Pancreas (tissue), 10 donors: Measurements from ENCODE around the gene NKX2-8. TPM values are rescaled to one million over a fixed set of nuclear protein-coding genes. Genes with fewer than 3 reads are reported as not detected.
"Not testable (repeated sequence)": the region's sequence is repeated elsewhere in the genome, so short reads cannot be mapped to it uniquely, and the experiment has no call there.

Experiments used
- ATAC-seq, 4 donors: fragments of 200-7000 bp; cut with Tn5 transposase; one replicate each; pipeline versions ENCODE4 v1.8.0 to v1.9.1; 2020; ENCODE audit warnings: mild to moderate bottlenecking in 4 of 4, moderate library complexity in 4 of 4
- DNase-seq, 6 donors: peaks; one replicate each; pipeline ENCODE4 v3.0.0-alpha.2; 2020
- FAIRE-seq: peaks from 2 replicates; lab custom pipeline; 2012; peaks lifted over from hg19 to GRCh38; lab: Jason Lieb, UNC
- H3K27ac ChIP-seq, 4 donors: fragments of 200-600 bp; sonication (generic); 1 replicate in 3 of 4; 2 replicates in 1 of 4; pipeline versions ENCODE4 v1.5.0 to v1.8.0; 2020
- H3K27me3 ChIP-seq, 4 donors: fragments of 200-600 bp; one replicate each; pipeline ENCODE4 v1.8.0; 2021
- H3K36me3 ChIP-seq, 3 donors: fragments of 200-600 bp; sonication (generic) in 1 of 3; one replicate each; pipeline versions ENCODE4 v1.5.0 to v1.8.0; 2020 to 2021
- H3K4me1 ChIP-seq, 3 donors: fragments of 200-600 bp; one replicate each; pipeline ENCODE4 v1.8.0; 2021
- H3K4me3 ChIP-seq, 4 donors: fragments of 200-600 bp; sonication (generic) in 2 of 4; one replicate each; pipeline versions ENCODE4 v1.5.0 to v1.8.0; 2020 to 2021
- H3K9me3 ChIP-seq, 4 donors: fragments of 200-600 bp; one replicate each; pipeline ENCODE4 v1.8.0; 2021
- WGBS, 2 donors: extraction: QIAGEN DNeasy Blood & Tissue Kit; methylation state at CpG; one replicate each; pipeline ENCODE4 v1.1.7; 2013; 5-methylcytosine and 5-hydroxymethylcytosine counted together
- intact Hi-C, 3 donors: fragments of 100-400 bp; cut with DNase I; formaldehyde crosslinking; loops; one replicate each; pipeline versions ENCODE4 v1.11.1 to v1.14.2; 2022
- polyA plus RNA-seq, 2 donors: library from polyadenylated mRNA; stranded (reverse); fragments of 200-250 nt; gene quantifications; one replicate each; pipeline ENCODE4 v1.2.3, GENCODE V29; 2013
- total RNA-seq, 6 donors: library from RNA; stranded (reverse); fragmentation: NEBNext Ultra II Directional in 4 of 6; extraction: Animal tissue kit (Norgen Biotek cat#: 25700) in 4 of 6; gene quantifications; one replicate each; pipeline versions ENCODE4 v1.2.1 to v1.2.4, GENCODE V29; 2021 to 2023
- TF ChIP-seq, protein P1 (sequence below), 4 donors: fragments of 200-600 bp; sonication (generic) in 3 of 4; IDR thresholded peaks; one replicate each; pipeline versions ENCODE4 v1.5.0 to v1.8.0; 2021; ENCODE audit warnings: antibody characterized with exemption in 4 of 4
- donor health status: healthy with polysubstance abuse.
- donor health status: DM: no; HTN: no; CAD: no; lungs with moderate emphysema.
- donor health status: DM: no; HTN: no; CAD: no.
- donor health status: control.
- donor health status: control.
- donor health status: Bipolar disorder and iron deficiency.
- donor health status: DM: yes; HTN: yes; CAD: no.
- donor health status: DM: no; HTN: no; CAD: no.
- donor health status: DM: no; HTN: no; CAD: no.
- donor health status: DM: yes; HTN: yes; CAD: no.

NKX2-8 gene
- total and polyA plus RNA-seq, 8 donors: 0.31 TPM; not detected in 7

DNA sequence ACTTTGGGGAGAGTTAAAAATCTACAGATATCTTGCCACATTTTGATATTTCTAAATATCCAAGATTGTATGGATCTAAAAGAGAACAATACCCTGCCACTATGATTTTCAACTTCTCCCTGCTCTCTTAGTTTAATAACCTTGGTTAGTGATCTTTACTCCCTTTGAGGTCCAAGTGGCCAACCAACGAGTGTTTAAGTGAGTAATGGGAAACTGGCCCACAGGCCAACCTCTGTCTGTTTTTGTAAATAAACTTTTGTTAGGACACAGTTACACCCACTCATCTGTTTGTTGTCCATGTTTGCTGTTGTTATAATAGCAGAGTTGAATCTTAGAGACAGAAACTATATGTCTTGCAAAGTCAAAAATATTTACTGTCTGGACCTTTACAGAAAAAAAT lies 31.5 kb downstream of the NKX2-8 start:
- Histone ChIP-seq H3K27ac (no peak overlapping the region), H3K4me1 (no peaks in the 10 kb centered on the region), H3K9me3 (no peaks in the 10 kb centered on the region), H3K27me3 (peaks cover 0 to 5% (median 0%) of the 10 kb centered on the region in 4 donors), H3K36me3 (no peaks in the 10 kb centered on the region), H3K4me3 (no peak overlapping the region)
- TF ChIP-seq, protein P1, sequence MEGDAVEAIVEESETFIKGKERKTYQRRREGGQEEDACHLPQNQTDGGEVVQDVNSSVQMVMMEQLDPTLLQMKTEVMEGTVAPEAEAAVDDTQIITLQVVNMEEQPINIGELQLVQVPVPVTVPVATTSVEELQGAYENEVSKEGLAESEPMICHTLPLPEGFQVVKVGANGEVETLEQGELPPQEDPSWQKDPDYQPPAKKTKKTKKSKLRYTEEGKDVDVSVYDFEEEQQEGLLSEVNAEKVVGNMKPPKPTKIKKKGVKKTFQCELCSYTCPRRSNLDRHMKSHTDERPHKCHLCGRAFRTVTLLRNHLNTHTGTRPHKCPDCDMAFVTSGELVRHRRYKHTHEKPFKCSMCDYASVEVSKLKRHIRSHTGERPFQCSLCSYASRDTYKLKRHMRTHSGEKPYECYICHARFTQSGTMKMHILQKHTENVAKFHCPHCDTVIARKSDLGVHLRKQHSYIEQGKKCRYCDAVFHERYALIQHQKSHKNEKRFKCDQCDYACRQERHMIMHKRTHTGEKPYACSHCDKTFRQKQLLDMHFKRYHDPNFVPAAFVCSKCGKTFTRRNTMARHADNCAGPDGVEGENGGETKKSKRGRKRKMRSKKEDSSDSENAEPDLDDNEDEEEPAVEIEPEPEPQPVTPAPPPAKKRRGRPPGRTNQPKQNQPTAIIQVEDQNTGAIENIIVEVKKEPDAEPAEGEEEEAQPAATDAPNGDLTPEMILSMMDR (IDR thresholded peaks at IDR 0.05): no peak
- FAIRE-seq (no peak), DNase-seq (no peak), ATAC-seq (no peak)
- intact Hi-C loops: loop anchor here in 1 of 3 donors (10.0 kb wide), 1 partner anchor 54 kb away; no protein-coding TSS in a partner anchor
- 13 to 16% methylated on average over 1 of the region's 1 CpG for WGBS, 2 donors

DNA sequence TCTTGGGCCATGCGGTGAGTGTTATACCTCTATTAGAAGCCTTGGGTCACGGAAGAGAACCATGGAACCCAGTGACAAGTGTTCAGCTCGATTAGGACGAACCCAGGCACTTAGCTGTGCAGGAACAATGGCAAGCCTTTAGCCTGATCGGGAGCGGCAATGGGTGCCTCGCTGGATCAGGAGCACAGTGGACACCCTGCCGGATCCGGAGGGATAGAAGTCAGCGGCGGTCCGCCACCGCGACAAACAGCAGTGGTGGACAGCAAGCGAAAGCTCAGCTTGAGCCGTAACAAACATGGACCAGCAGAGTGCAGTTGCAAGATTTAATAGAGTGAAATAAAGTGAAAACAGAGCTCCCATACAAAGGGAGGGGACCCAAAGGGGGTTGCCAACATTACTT lies 38.1 kb downstream of the NKX2-8 start:
- H3K27ac ChIP-seq, H3K27me3 ChIP-seq, H3K36me3 ChIP-seq, H3K4me3 ChIP-seq, DNase-seq, ATAC-seq, H3K9me3 ChIP-seq, FAIRE-seq, H3K4me1 ChIP-seq, intact Hi-C loops: not testable (repeated sequence)
- 85 to 92% methylated on average over 16 of the region's 16 CpGs for WGBS, 2 donors

DNA sequence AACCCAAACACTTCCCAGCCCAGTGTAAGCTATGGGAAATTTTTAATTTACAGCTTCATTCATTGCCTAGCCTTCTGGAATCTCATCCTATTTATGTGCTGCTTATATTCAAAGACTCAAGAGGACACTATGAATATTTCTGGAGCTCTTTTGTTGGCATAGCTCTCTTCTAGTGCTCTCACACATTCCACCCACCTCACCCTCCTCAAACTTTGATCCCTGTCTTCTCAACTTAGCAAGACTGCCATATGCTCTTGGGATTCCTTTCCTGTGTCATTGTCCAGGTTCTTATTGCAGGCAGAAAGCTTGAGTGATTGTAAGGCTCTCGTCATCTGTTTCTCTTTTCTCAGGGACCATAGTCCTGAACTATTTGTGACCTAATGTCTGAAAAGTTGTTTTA lies 44.4 kb downstream of the NKX2-8 start:
- no peak for FAIRE-seq
- Histone ChIP-seq H3K27me3 (peaks cover 0 to 9% (median 0%) of the 10 kb centered on the region in 4 donors), H3K4me1 (no peaks in the 10 kb centered on the region), H3K36me3 (no peaks in the 10 kb centered on the region), H3K9me3 (no peaks in the 10 kb centered on the region), H3K4me3 (no peak overlapping the region), H3K27ac (no peak overlapping the region)
- no peak for DNase-seq
- 47 to 60% methylated on average over 1 of the region's 1 CpG for WGBS, 2 donors
- intact Hi-C loops: no loop called here
- TF ChIP-seq, protein P1 (IDR thresholded peaks at IDR 0.05): no peak
- no peak for ATAC-seq

Other genes starting within 250 kb of the NKX2-8 start
- gene NKX2-1, start 62.4 kb downstream of the NKX2-8 start, total RNA-seq: under 1 TPM in 1 of 6 donors, not detected in 5; 0.25 TPM
- gene NKX2-1, start 62.4 kb downstream of the NKX2-8 start, polyA plus RNA-seq: not detected
- gene PAX9, start 79.2 kb upstream of the NKX2-8 start, total RNA-seq: under 1 TPM in 3 of 6 donors, not detected in 3; 0.09 to 0.23 (median 0.22) TPM
- under 1 TPM in 1 of 2 donors, not detected in 1; 0.04 TPM for gene PAX9, start 79.2 kb upstream of the NKX2-8 start, polyA plus RNA-seq